ENCODE measurements around the gene RNF151.

GRCh38 chr16:1919327-1919998 lies 47.2 kb upstream of the RNF151 start:
- TF ChIP-seq CTCF (IDR thresholded peaks at IDR 0.05; ENCODE audit: insufficient read depth, low read depth, low read length) (no peak), EZH2 (IDR thresholded peaks at IDR 0.05; ENCODE audit: insufficient read depth, low read length) (no peak)

Data from astrocyte (in vitro differentiated cells and primary cell).